GM20000 (cell line): Measurements from ENCODE around the gene ARL6.

ENCODE experiments used
- DNase-seq: peaks from one replicate; pipeline ENCODE4 v3.0.0; 2012; ENCODE audit warnings: low spot score
- CTCF ChIP-seq: IDR thresholded peaks from 2 replicates; pipeline ENCODE4 v1.5.1; 2012; ENCODE audit warnings: mild to moderate bottlenecking, control low read depth; ENCODE audit errors: extremely low read depth, missing control alignments

ARL6 gene

GRCh38 chr3:97764407-97765238, at the start of gene ARL6:
Gene ARL6, plus strand, starts transcription at chr3:97764758. Its CDS starts 3,350 bp downstream, at chr3:97768108.
- no peak for TF ChIP-seq CTCF
- DNase-seq, result peak; percentile 75

- peak; percentile 84 for TF ChIP-seq CTCF
- peak; percentile 55 for DNase-seq
Observed at GRCh38 chr3:97719156-97719821, 45.3 kb upstream of the ARL6 start.

GRCh38 chr3:97720417-97720816, 44.1 kb upstream of the ARL6 start:
- no peak for DNase-seq
- TF ChIP-seq CTCF, result no peak

- no peak for TF ChIP-seq CTCF
- DNase-seq, result no peak
Observed at GRCh38 chr3:97721446-97721845, 43.1 kb upstream of the ARL6 start.

GRCh38 chr3:97736928-97737327, 27.6 kb upstream of the ARL6 start:
- DNase-seq, result no peak
- TF ChIP-seq CTCF, result no peak

GRCh38 chr3:97738761-97739160, 25.8 kb upstream of the ARL6 start:
- DNase-seq, result no peak
- no peak for TF ChIP-seq CTCF

- DNase-seq, result no peak
- TF ChIP-seq CTCF, result no peak
Observed at GRCh38 chr3:97742036-97742435, 22.5 kb upstream of the ARL6 start.
